ENCODE results near the gene KCNMA1.

DNA sequence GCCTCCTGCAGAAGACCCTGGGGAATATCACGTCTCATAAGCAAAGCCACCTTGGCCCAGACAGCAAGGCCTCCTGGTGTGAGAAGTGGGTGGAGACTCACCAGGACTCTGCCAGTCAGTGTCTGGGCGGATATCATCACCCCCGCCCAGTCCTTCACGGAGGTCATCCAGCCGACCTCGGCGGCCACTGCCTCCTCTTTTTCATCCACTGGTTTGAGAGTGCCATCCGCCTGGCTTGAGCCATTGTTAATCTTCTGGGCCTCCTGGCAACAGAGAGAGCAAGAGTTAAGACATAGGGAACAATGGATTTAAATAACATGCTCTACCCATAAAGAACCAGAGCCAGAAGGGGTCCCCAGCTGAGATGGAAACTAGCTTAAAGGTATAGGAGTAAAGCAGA, 233.8 kb downstream of the KCNMA1 start:
- TF ChIP-seq CTCF (IDR thresholded peaks at IDR 0.05) (no peak), ZFX (IDR thresholded peaks at IDR 0.05; ENCODE audit: borderline replicate concordance) (no peak)

Measured in 22Rv1 (cell line).